Esophagus muscularis mucosa (tissue), 4 donors: ENCODE measurements around the gene C17orf67.

ENCODE experiments used
- CTCF ChIP-seq, 3 experiments: fragments of 200-600 bp in 2 of 3; fragments of 450-650 bp in 1 of 3; sonication (generic) in 2 of 3; IDR thresholded peaks; one replicate each; pipeline ENCODE4 v1.5.1; 2017 to 2019; ENCODE audit warnings: antibody characterized with exemption in 3 of 3, mild to moderate bottlenecking in 2 of 3, moderate library complexity in 1 of 3
- EP300 ChIP-seq: sonication (generic); formaldehyde crosslinking; IDR thresholded peaks from one replicate; pipeline ENCODE4 v1.6.1; 2017; ENCODE audit warnings: antibody characterized with exemption
- POLR2A ChIP-seq: fragments of 450-650 bp; IDR thresholded peaks from one replicate; pipeline ENCODE4 v1.6.1; 2017; ENCODE audit warnings: antibody characterized with exemption, moderate library complexity, mild to moderate bottlenecking, low read depth
- POLR2AphosphoS5 ChIP-seq, 2 donors: sonication (generic); formaldehyde crosslinking; IDR thresholded peaks; one replicate each; pipeline ENCODE4 v1.6.1; 2017; ENCODE audit warnings: antibody characterized with exemption in 2 of 2

GRCh38 chr17:56849131-56849530, 15.4 kb upstream of the C17orf67 start:
- TF ChIP-seq POLR2A = no peak
- no peak for TF ChIP-seq EP300
- TF ChIP-seq CTCF (IDR thresholded peaks at IDR 0.05) = no peak
- no peak for TF ChIP-seq POLR2AphosphoS5 (IDR thresholded peaks at IDR 0.05)
